ENCODE data around the gene DCDC2. TPM values are rescaled to one million over a fixed set of nuclear protein-coding genes. Genes with fewer than 3 reads are reported as not detected.

DCDC2 gene
- total RNA-seq, 1 experiment from 2014 or later: 1.8 TPM

DNA sequence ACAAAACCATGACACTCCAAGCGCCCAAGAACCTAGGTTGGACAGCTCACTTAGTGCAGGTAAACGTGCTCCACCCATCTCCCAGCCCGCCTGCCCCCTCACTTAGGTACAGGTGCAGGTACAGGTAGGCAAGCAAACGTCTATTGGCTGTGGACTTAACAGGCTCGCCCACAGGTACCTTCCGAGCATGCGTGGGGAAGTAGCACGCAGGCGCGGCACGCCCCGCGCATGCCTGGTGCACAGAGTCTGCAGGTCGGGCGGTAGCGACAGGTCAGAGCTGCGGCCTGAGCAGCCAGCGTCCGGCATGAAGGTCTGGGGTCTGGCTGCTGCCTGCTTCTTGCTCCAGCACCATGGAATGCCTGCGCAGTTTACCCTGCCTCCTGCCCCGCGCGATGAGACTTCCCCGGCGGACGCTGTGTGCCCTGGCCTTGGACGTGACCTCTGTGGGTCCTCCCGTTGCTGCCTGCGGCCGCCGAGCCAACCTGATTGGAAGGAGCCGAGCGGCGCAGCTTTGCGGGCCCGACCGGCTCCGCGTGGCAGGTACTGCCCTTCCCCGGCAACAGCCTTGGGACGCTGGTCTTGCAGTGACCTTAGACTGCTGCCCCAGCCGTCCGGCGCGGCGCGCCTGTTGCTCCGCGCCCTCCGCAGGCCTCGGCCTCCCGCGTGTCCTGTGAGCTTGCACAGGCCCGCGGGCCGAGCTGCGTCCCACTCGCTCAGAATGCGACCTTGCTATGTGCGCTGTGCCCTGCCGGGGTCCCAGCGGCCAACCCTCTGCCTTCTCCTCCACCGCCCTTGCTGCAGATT is 45.0 kb upstream of the DCDC2 start, which contains the start of gene MRS2 (continued):
- 0 out of 2 replicates have a peak, but pooled peaks have one; percentile 19 for TF ChIP-seq ZNF232 (CRISPR knock-in tag; IDR thresholded peaks at IDR 0.05)
- TF ChIP-seq, protein P1, sequence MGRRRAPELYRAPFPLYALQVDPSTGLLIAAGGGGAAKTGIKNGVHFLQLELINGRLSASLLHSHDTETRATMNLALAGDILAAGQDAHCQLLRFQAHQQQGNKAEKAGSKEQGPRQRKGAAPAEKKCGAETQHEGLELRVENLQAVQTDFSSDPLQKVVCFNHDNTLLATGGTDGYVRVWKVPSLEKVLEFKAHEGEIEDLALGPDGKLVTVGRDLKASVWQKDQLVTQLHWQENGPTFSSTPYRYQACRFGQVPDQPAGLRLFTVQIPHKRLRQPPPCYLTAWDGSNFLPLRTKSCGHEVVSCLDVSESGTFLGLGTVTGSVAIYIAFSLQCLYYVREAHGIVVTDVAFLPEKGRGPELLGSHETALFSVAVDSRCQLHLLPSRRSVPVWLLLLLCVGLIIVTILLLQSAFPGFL (CRISPR knock-in tag; IDR thresholded peaks at IDR 0.05; ENCODE audit: borderline replicate concordance): peak; percentile 72; the same call in 1 of the 2 replicates
- TF ChIP-seq IRF2 (CRISPR knock-in tag; IDR thresholded peaks at IDR 0.05; ENCODE audit: borderline replicate concordance, low read depth): no peak
- TF ChIP-seq, protein P2, sequence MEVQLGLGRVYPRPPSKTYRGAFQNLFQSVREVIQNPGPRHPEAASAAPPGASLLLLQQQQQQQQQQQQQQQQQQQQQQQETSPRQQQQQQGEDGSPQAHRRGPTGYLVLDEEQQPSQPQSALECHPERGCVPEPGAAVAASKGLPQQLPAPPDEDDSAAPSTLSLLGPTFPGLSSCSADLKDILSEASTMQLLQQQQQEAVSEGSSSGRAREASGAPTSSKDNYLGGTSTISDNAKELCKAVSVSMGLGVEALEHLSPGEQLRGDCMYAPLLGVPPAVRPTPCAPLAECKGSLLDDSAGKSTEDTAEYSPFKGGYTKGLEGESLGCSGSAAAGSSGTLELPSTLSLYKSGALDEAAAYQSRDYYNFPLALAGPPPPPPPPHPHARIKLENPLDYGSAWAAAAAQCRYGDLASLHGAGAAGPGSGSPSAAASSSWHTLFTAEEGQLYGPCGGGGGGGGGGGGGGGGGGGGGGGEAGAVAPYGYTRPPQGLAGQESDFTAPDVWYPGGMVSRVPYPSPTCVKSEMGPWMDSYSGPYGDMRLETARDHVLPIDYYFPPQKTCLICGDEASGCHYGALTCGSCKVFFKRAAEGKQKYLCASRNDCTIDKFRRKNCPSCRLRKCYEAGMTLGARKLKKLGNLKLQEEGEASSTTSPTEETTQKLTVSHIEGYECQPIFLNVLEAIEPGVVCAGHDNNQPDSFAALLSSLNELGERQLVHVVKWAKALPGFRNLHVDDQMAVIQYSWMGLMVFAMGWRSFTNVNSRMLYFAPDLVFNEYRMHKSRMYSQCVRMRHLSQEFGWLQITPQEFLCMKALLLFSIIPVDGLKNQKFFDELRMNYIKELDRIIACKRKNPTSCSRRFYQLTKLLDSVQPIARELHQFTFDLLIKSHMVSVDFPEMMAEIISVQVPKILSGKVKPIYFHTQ (CRISPR knock-in tag; IDR thresholded peaks at IDR 0.05): no peak
- TF ChIP-seq, protein P3, sequence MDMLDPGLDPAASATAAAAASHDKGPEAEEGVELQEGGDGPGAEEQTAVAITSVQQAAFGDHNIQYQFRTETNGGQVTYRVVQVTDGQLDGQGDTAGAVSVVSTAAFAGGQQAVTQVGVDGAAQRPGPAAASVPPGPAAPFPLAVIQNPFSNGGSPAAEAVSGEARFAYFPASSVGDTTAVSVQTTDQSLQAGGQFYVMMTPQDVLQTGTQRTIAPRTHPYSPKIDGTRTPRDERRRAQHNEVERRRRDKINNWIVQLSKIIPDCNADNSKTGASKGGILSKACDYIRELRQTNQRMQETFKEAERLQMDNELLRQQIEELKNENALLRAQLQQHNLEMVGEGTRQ (CRISPR knock-in tag; IDR thresholded peaks at IDR 0.05): no peak
- 0 out of 2 replicates have a peak, but pooled peaks have one; percentile 35 for TF ChIP-seq TCF7 (CRISPR knock-in tag; IDR thresholded peaks at IDR 0.05; ENCODE audit: low read depth)
- no peak for TF ChIP-seq ZNF263 (CRISPR knock-in tag; IDR thresholded peaks at IDR 0.05; ENCODE audit: low read depth)
- TF ChIP-seq GRHL2 (CRISPR knock-in tag; IDR thresholded peaks at IDR 0.05; ENCODE audit: insufficient replicate concordance, severe bottlenecking): no peak
- TF ChIP-seq SMAD3 (CRISPR knock-in tag; IDR thresholded peaks at IDR 0.05; ENCODE audit: borderline replicate concordance): peak; percentile 66; the same call in 1 of the 2 replicates
- no peak; the same call in 1 of the 2 replicates for TF ChIP-seq TEAD1 (CRISPR knock-in tag; IDR thresholded peaks at IDR 0.05)
- no peak for TF ChIP-seq NR3C1 (CRISPR knock-in tag; conservative IDR thresholded peaks at IDR 0.05; ENCODE audit: low read depth)
- TF ChIP-seq KAT7 (CRISPR knock-in tag; IDR thresholded peaks at IDR 0.05; ENCODE audit: borderline replicate concordance): peak; percentile 44; the same call in 1 of the 2 replicates
- TF ChIP-seq NR1H2 (CRISPR knock-in tag; IDR thresholded peaks at IDR 0.05): no peak
- TF ChIP-seq, protein P4, sequence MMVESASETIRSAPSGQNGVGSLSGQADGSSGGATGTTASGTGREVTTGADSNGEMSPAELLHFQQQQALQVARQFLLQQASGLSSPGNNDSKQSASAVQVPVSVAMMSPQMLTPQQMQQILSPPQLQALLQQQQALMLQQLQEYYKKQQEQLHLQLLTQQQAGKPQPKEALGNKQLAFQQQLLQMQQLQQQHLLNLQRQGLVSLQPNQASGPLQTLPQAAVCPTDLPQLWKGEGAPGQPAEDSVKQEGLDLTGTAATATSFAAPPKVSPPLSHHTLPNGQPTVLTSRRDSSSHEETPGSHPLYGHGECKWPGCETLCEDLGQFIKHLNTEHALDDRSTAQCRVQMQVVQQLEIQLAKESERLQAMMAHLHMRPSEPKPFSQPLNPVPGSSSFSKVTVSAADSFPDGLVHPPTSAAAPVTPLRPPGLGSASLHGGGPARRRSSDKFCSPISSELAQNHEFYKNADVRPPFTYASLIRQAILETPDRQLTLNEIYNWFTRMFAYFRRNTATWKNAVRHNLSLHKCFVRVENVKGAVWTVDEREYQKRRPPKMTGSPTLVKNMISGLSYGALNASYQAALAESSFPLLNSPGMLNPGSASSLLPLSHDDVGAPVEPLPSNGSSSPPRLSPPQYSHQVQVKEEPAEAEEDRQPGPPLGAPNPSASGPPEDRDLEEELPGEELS (CRISPR knock-in tag; IDR thresholded peaks at IDR 0.05): peak; percentile 62; the same call in 1 of the 2 replicates
- no peak for TF ChIP-seq JAZF1 (CRISPR knock-in tag; IDR thresholded peaks at IDR 0.05)
- TF ChIP-seq, protein P5, sequence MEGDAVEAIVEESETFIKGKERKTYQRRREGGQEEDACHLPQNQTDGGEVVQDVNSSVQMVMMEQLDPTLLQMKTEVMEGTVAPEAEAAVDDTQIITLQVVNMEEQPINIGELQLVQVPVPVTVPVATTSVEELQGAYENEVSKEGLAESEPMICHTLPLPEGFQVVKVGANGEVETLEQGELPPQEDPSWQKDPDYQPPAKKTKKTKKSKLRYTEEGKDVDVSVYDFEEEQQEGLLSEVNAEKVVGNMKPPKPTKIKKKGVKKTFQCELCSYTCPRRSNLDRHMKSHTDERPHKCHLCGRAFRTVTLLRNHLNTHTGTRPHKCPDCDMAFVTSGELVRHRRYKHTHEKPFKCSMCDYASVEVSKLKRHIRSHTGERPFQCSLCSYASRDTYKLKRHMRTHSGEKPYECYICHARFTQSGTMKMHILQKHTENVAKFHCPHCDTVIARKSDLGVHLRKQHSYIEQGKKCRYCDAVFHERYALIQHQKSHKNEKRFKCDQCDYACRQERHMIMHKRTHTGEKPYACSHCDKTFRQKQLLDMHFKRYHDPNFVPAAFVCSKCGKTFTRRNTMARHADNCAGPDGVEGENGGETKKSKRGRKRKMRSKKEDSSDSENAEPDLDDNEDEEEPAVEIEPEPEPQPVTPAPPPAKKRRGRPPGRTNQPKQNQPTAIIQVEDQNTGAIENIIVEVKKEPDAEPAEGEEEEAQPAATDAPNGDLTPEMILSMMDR (IDR thresholded peaks at IDR 0.05): no peak
- TF ChIP-seq, protein P6, sequence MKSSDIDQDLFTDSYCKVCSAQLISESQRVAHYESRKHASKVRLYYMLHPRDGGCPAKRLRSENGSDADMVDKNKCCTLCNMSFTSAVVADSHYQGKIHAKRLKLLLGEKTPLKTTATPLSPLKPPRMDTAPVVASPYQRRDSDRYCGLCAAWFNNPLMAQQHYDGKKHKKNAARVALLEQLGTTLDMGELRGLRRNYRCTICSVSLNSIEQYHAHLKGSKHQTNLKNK (CRISPR knock-in tag; IDR thresholded peaks at IDR 0.05): no peak
- TF ChIP-seq, protein P7, sequence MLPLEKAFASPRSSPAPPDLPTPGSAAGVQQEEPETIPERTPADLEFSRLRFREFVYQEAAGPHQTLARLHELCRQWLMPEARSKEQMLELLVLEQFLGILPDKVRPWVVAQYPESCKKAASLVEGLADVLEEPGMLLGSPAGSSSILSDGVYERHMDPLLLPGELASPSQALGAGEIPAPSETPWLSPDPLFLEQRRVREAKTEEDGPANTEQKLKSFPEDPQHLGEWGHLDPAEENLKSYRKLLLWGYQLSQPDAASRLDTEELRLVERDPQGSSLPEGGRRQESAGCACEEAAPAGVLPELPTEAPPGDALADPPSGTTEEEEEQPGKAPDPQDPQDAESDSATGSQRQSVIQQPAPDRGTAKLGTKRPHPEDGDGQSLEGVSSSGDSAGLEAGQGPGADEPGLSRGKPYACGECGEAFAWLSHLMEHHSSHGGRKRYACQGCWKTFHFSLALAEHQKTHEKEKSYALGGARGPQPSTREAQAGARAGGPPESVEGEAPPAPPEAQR (CRISPR knock-in tag; IDR thresholded peaks at IDR 0.05): no peak
- TF ChIP-seq, protein P8, sequence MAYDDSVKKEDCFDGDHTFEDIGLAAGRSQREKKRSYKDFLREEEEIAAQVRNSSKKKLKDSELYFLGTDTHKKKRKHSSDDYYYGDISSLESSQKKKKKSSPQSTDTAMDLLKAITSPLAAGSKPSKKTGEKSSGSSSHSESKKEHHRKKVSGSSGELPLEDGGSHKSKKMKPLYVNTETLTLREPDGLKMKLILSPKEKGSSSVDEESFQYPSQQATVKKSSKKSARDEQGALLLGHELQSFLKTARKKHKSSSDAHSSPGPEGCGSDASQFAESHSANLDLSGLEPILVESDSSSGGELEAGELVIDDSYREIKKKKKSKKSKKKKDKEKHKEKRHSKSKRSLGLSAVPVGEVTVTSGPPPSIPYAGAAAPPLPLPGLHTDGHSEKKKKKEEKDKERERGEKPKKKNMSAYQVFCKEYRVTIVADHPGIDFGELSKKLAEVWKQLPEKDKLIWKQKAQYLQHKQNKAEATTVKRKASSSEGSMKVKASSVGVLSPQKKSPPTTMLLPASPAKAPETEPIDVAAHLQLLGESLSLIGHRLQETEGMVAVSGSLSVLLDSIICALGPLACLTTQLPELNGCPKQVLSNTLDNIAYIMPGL (CRISPR knock-in tag; IDR thresholded peaks at IDR 0.05): peak; percentile 72; the same call in 1 of the 2 replicates
- TF ChIP-seq TEAD4 (CRISPR knock-in tag; IDR thresholded peaks at IDR 0.05): 0 out of 2 replicates have a peak, but pooled peaks have one; percentile 35
- TF ChIP-seq NFE2L1 (CRISPR knock-in tag; IDR thresholded peaks at IDR 0.05): peak; percentile 57; the same call in 1 of the 2 replicates
- TF ChIP-seq OVOL2 (CRISPR knock-in tag; IDR thresholded peaks at IDR 0.05; ENCODE audit: borderline replicate concordance): no peak
- no peak for TF ChIP-seq ZNF423 (CRISPR knock-in tag; IDR thresholded peaks at IDR 0.05)
- TF ChIP-seq, protein P9, sequence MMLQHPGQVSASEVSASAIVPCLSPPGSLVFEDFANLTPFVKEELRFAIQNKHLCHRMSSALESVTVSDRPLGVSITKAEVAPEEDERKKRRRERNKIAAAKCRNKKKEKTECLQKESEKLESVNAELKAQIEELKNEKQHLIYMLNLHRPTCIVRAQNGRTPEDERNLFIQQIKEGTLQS (CRISPR knock-in tag; conservative IDR thresholded peaks at IDR 0.05): no peak
